Nucleus accumbens (tissue), 56 donors: ENCODE data around the gene WNT3A.
"Not testable (repeated sequence)": the region's sequence is repeated elsewhere in the genome, so short reads cannot be mapped to it uniquely, and the experiment has no call there.

Experiments
- DNase-seq, 56 donors: peaks; one replicate each; lab custom pipeline; 2025; lab: John Stamatoyannopoulos, UW

The WNT3A gene

GRCh38 chr1:228009828-228010775, 3.3 kb downstream of the WNT3A start:
- DNase-seq = no peak

DNA sequence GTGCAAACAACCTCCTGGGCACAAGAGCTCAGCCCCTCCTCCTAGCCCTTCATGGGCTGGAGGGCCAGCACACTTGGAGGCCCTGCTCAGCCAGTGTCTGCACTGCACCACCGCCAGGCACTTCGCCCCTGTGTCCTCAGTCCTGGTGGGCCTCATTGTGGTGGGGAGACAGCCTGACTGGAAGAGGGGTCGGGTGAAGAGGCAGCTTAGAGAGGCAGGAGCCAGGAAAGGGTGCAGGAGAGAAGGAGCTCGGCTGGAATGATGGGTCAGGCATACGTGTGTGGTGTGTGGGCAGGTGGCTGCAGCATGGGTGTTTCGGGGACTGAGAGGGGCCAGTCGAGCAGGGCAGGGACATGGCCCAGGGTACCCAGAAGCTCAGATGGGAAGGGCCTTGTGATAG, 4.1 kb downstream of the WNT3A start:
- no peak for DNase-seq

- no peak for DNase-seq
These were observed 5.0 kb downstream of the WNT3A start for GRCh38 chr1:228011721-228012311.

- DNase-seq = no peak
These were observed 5.8 kb downstream of the WNT3A start for GRCh38 chr1:228012555-228012954.

DNA sequence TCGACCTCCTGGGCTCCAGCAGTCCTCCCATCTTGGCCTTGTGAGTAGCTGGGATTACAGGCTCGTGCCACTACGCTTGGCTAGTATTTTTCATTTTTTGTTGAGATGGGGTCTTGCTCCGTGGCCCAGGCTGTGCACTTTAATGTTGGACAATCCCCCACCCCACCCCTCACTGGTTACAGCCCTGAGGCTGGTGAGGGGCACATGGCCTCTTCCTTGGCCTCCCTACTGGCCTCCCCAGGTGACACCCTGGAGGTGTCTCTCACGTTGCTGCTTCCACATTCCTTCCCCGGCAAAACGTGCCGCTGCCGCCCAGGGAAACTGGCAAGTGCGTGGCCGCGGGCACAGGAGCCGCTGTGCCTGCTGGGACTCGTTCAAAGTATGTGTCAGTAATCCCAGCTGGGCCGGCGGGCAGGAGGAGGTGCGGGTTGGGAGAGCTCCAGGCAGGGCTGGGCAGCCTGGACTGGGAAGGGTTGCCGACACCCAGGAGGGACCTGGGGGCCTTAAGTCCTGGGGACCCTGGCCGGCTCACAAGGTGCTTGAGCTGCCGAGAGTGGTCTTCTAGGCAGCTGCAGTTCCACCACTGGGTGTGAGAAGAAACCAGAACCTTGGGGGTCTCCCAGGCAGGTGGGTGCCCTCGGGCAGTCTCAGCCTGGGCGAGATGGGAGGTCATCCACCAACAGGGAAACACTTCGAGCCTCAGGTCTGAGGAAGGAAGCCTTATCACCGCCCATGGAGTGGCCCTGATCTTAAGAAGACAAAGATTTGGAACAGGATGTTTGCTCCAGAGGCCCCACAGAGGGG, 6.5 kb downstream of the WNT3A start:
- no peak for DNase-seq

DNA sequence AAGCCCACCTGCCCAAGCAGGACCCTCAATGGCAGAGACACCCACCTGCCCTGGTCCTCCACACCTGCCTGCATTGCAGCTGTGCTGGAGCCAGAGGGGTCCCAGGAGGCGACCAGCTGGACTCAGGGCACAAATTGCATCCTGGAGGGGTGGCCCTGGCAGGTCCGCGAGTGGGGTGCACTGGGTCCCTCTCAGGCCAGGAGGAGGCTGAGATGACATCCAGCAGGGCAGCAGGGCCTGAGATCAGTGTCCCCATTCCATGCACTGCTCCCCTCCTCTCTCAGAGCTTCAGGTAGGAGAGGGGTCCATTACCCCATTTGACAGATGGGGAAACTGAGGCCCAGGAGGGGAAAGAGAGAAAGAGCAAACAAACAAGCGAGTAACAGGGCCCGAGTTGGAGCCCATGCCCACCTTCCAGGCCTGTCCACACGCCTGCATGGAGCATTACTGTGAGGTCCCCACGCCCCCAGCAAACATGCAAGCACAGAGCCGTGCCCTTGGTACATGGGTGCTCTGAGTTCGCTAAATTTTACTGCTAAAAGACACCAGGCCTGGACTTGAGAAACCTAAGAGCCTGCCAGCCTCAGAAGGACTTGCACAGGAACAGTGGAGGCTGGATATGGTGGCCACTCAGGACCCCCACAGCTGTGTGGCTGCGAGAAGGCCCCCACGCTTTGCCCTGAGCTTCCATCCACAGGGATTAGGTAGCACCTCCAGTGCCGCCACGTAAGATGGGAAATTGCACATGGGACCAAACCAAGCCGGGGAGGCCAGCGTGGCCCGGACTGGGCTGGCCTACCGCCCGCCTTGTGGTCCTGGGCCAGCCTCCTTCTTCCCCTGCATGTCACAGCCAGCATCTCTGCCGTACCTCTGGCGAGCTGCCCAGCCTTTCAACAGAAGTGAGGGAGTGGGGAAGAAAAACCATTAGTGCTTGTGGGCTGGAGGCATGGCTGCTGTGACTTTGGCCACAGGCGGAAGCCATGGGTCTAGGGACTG, 7.4 kb downstream of the WNT3A start:
- DNase-seq = peak in 10 of 56 donors; percentile 2 to 47 (median 22)

DNA sequence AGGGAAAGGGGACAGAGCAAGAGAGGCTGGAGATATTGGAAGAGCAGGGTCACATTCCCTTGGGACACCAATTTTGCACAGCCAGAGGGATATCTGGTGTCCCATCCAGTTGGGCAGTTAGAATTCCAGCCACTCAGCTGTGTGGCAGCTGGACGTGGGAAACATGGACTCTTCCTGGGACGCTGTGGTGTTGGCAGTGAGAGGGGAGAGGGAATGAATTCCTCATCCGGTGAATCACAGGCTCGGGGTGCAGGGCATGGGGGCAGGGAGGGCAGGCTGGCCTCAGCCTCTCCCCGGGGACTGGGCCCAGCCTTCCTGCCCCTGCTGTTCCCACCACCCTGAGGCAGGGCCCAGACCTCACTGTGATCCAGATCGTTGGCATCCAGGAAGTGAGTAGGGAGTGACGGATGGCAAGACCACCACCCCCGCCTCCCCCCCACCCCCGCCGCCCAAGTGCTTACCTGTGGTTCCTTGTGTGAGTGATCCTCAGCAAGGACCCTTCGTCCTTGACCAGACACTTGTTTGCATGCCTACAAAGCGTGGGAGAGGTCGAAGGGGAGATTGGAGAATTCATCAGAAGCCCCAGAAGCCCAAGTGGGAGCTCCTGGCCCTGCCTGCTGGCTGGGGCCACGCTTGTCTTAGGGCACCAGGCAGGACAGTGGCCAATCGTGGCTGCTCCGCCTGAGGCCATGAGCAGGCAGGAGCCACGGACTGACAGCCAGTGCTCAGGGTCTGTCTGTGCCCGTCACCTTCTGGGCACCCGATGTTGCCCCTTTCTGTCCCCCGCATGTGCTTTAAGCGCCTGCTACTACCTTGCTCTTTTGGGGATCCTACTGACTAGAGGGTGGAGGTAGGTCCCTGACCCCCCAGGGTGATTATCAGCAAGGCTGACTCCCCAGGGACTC, 8.7 kb downstream of the WNT3A start:
- no peak for DNase-seq

- DNase-seq = no peak
These were observed 9.3 kb downstream of the WNT3A start for GRCh38 chr1:228016181-228016510.

DNA sequence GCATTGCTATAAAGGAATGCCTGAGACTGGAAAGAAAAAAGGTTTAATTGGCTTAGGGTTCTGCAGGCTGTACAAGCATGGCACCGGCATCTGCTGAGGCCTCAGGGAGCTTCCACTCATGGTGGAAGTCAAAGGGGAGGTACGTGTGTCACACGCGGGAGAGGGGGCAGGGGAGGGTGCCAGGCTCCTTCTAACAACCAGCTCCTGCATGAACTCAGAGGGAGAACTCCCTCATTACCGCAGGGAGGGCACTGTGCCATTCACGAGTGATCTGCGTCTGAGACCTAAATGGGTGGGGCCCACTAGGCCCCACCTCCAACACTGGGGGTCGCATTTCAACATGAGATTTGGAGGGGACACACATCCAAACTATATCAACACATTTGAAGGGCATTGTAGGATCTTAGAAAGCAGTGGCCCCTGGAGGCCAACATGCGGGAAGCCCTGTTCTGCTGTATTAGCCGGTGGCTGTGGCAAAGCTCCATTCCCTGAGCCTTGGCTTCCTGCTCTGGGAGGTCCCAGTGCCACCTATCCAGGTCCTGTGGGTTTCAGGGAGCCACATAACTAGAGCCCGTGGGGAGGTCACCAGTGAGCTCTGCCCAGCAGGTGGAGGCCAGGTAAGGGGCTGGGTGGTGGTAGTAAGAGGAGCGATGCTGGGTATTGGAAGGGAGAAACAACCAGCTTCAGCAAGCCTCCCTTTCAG, 10.0 kb downstream of the WNT3A start:
- DNase-seq = no peak

DNA sequence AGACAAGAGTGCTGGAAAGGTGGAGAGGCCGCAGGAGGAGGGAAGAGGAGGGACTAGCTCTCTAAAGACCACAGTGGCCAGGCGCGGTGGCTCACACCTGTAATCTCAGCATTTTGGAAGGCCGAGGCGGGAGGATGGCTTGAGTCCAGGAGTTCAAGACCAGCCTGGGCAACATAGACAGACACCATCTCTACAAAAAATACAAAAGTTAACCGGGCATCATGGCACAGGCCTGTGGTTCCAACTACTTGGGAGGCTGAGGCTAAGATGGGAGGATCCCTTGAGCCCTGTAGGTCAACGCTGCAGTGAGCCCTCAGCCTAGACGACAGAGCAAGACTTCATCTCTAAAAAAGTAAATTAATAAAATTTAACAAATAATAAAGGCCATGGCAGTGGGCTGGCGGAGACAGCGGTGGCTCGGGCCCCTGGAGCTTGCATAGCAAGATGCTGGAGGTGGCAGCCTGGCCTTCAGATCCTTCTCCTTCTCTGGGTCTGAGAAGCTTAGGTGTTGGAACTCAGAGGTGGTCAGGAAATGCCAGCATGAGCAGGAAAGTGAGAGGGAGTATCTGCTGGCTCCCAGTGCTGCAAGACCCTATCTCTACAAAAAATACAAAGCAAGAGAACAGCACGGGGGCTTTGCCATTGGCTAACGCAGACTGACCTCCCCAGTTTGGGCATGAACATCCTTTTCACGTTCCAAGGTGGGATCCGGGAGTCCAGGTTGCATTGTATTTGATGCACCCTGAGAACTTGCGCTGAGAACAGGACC, 10.7 kb downstream of the WNT3A start:
- no peak for DNase-seq

- no peak for DNase-seq
These were observed 11.3 kb downstream of the WNT3A start for GRCh38 chr1:228018125-228018398.

GRCh38 chr1:228018961-228019721, 12.3 kb downstream of the WNT3A start:
- no peak for DNase-seq

GRCh38 chr1:228019722-228020083, 12.9 kb downstream of the WNT3A start:
- not testable (repeated sequence) for DNase-seq

- no peak for DNase-seq
These were observed 14.0 kb downstream of the WNT3A start for GRCh38 chr1:228020686-228021354.

DNA sequence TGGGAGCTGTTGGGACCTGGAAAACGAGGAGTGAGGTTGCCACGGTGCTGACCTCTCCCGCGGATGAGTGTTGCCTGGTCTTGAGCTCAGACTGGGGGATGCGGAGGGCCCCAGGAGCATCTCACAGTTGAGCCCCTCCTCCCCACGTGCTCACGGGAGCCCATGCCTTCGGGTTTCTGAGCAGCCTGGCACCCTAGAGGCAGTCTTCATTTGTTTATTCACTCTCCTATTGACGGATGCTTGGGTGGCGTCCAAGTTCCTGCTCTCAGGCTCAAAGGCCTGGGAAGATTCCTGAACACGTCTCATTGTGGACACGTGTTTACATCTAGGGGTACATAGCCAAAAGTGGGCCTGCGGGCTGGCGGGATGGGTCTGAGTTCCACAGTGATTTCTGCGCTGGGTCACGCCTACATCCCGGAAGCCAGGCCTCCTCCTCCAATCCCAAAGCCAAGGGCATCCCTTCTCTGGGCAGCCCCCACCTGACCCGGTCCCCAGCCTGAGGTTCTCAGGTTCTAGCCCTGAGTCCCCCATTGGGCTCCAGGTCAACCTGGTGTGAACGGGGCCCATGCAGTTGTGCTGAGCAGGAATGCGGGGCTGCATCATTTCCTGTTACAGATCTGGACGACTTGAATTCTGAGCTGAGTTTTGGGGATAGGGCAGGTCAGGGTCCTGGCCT, 14.7 kb downstream of the WNT3A start:
- DNase-seq = peak in 1 of 56 donors; percentile 30
